NCI-H526 (cell line): ENCODE results near the gene MUC5B.
"Not testable (repeated sequence)": the region's sequence is repeated elsewhere in the genome, so short reads cannot be mapped to it uniquely, and the experiment has no call there.

Experiments used
- DNase-seq, 2 experiments: peaks; one replicate each; lab custom pipeline; 2025; lab: John Stamatoyannopoulos, UW

The MUC5B gene

DNA sequence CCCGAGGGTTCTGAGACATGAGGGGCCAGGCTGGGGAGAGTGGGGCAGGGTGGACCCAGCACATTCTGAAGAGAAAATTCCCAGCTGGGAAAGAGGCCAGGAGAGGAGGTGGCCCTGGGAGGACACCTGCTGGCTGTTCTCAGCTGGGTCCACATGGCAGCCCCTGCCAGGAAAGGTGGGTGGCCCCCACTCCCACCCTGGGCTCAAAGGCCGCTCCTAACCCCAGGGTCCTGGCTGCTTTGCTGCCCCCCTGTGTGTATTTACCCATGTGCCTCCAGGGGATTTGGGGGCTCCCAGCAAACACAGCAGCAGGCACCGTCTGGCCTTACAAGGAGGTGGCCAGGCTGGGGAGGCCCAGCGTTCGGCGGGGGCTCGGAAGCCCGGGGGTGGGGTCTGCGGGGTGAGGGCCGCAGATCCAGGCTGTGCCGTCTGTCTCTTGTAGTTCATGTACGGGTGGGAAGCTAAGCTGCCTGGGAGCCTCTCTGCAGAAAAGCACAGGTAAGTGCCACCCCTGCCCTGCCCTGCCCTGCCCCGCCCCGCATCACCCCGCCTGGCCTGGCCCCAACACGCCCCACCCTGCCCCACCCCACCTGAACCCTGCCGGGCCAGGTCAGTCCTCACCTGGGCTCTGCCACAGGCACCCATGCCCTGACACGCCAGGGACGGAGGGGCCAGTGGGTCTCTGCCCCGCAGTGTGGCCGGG is 10.6 kb downstream of the MUC5B start:
- DNase-seq, result no peak

DNA sequence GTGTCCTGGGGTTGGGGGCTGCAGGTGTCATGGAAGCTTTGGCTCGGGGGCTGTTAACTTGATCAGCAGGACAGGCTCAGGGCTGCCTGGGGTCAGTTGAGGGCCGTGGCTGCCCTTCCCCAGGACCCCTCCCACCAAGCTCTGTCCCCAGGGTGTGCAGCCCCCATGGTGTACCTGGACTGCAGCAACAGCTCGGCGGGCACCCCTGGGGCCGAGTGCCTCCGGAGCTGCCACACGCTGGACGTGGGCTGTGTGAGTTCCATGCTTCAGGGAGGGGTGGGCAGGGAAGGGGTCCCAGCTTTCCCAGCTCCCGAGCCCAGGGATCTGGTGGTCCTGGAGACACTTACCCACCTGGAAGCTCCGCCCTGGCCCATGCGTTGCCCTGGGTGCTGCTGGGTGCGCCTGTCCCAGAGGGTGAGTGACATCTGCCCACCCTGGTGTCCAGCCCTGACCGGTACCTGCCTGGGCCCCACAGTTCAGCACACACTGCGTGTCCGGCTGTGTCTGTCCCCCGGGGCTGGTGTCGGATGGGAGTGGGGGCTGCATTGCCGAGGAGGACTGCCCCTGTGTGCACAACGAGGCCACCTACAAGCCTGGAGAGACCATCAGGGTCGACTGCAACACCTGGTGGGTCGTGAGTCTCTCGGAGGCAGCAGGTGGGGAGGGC is 11.3 kb downstream of the MUC5B start:
- DNase-seq, result no peak

- DNase-seq, result no peak
Observed at GRCh38 chr11:1234771-1235305, 12.0 kb downstream of the MUC5B start.

GRCh38 chr11:1235306-1235900 is 12.5 kb downstream of the MUC5B start:
- no peak for DNase-seq

GRCh38 chr11:1235901-1236315 is 13.0 kb downstream of the MUC5B start:
- DNase-seq, result no peak

DNA sequence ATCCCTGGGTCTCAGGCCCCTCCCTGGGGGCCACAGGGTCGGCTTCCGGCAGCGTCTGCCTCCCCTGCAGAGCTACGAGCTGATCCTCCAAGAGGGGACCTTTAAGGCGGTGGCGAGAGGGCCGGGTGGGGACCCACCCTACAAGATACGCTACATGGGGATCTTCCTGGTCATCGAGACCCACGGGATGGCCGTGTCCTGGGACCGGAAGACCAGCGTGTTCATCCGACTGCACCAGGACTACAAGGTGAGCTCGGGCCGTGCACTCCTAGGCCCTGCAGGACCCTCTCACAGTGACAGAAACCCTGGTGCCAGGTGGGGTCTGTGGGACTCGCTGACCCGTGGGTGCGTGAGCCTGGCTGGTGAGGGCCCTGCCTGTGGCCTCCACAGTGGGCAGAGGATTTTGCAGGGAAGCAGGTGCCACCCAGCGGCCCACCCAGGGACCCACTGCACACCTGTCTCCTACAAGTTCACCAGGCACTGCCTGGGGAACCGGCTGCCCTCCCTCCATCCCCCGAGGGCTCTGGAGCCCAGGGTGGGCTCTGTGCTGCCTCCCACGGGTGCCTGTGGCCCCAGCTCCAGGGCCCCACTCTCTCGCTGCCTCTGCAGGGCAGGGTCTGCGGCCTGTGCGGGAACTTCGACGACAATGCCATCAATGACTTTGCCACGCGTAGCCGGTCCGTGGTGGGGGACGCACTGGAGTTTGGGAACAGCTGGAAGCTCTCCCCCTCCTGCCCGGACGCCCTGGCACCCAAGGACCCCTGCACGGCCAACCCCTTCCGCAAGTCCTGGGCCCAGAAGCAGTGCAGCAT is 13.7 kb downstream of the MUC5B start:
- no peak for DNase-seq

- no peak for DNase-seq
Observed at GRCh38 chr11:1237128-1237580, 14.3 kb downstream of the MUC5B start.

DNA sequence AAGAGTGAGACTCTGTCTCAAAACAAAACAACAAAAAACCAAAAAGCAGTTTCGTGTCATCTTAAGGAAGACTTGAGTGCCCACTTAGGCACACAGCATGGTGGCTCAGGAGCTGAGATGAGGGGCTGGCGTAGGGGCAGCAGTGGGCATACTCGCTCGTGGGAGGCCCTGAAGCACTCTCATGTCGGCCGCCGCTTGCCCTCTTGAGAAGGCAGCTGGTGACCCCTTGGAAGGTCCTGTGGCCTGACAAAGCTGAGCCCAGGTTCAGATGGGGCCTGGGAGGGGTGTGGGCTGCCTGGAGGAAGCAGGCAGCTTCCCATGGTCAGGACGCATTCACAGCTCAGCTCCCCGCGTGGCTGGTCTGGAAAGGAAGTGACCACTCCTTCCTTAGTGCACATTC is 15.0 kb downstream of the MUC5B start:
- no peak for DNase-seq

GRCh38 chr11:1238767-1239595 is 16.1 kb downstream of the MUC5B start:
- no peak for DNase-seq

DNA sequence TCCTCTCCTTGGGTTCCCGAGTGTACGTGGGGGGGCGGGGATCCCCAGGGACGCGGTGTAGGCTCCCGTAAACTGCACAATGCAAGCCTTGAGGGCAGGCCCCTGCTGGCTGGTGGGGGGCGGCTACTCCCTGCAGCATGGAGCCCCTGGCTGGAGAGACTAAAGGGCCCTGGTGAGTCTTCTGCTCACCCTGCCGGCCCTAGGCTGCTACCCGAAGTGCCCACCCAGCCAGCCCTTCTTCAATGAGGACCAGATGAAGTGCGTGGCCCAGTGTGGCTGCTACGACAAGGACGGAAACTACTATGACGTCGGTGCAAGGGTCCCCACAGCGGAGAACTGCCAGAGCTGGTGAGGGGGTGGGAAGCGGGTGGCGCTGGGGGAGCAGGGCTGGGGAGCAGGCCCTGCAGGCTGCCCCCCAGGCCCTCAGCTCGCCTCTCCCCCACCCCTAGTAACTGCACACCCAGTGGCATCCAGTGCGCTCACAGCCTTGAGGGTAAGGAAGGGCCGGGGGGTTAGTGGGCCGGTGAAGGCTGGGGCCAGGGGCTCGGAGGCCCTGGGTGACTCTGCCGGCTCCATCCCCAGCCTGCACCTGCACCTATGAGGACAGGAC is 16.8 kb downstream of the MUC5B start:
- no peak for DNase-seq

GRCh38 chr11:1240771-1241170 is 17.9 kb downstream of the MUC5B start:
- DNase-seq, result no peak

- no peak for DNase-seq
Observed at GRCh38 chr11:1241706-1242105, 18.8 kb downstream of the MUC5B start.

DNA sequence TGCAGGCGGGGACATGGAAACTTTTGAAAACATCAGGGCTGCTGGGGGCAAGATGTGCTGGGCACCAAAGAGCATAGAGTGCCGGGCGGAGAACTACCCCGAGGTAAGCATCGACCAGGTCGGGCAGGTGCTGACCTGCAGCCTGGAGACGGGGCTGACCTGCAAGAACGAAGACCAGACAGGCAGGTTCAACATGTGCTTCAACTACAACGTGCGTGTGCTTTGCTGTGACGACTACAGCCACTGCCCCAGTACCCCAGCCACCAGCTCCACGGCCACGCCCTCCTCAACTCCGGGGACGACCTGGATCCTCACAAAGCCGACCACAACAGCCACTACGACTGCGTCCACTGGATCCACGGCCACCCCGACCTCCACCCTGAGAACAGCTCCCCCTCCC is 19.4 kb downstream of the MUC5B start:
- no peak for DNase-seq

GRCh38 chr11:1242751-1243150 is 19.9 kb downstream of the MUC5B start:
- not testable (repeated sequence) for DNase-seq

GRCh38 chr11:1243521-1243920 is 20.7 kb downstream of the MUC5B start:
- DNase-seq, result not testable (repeated sequence)

DNA sequence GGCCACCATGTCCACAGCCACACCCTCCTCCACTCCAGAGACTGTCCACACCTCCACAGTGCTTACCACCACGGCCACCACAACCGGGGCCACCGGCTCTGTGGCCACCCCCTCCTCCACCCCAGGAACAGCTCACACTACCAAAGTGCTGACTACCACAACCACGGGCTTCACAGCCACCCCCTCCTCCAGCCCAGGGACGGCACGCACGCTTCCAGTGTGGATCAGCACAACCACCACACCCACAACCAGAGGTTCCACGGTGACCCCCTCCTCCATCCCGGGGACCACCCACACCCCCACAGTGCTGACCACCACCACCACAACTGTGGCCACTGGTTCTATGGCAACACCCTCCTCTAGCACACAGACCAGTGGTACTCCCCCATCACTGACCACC is 21.7 kb downstream of the MUC5B start:
- DNase-seq, result not testable (repeated sequence)

GRCh38 chr11:1245717-1246116 is 22.9 kb downstream of the MUC5B start:
- DNase-seq, result not testable (repeated sequence)

- not testable (repeated sequence) for DNase-seq
Observed at GRCh38 chr11:1246301-1246700, 23.4 kb downstream of the MUC5B start.

- DNase-seq, result not testable (repeated sequence)
Observed at GRCh38 chr11:1247026-1247425, 24.2 kb downstream of the MUC5B start.

DNA sequence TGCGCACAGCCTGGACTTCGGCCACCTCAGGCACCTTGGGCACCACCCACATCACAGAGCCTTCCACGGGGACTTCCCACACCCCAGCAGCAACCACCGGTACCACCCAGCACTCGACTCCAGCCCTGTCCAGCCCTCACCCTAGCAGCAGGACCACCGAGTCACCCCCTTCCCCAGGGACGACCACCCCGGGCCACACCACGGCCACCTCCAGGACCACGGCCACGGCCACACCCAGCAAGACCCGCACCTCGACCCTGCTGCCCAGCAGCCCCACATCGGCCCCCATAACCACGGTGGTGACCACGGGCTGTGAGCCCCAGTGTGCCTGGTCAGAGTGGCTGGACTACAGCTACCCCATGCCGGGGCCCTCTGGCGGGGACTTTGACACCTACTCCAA is 26.1 kb downstream of the MUC5B start:
- DNase-seq, result not testable (repeated sequence)

DNA sequence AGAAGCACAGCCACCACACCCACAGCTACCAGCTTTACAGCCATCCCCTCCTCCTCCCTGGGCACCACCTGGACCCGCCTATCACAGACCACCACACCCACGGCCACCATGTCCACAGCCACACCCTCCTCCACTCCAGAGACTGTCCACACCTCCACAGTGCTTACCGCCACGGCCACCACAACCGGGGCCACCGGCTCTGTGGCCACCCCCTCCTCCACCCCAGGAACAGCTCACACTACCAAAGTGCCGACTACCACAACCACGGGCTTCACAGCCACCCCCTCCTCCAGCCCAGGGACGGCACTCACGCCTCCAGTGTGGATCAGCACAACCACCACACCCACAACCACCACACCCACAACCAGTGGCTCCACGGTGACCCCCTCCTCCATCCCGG is 27.5 kb downstream of the MUC5B start:
- not testable (repeated sequence) for DNase-seq
